Nephron (organoid): ENCODE results near the gene RD3L.
A peak's percentile ranks its signal among the peaks of the same experiment; 100 is the strongest.

Source experiments
- H3K27ac Mint-ChIP-seq, 3 experiments: 2 replicates each; pipeline ENCODE4 v1.8.0; 2020; ENCODE audit warnings: mixed read lengths in 3 of 3, mild to moderate bottlenecking in 2 of 3, moderate library complexity in 1 of 3
- H3K27me3 Mint-ChIP-seq: 2 replicates; pipeline ENCODE4 v1.8.0; 2021; ENCODE audit warnings: low read depth, mild to moderate bottlenecking, moderate library complexity, mixed read lengths
- H3K36me3 Mint-ChIP-seq: 2 replicates; pipeline ENCODE4 v1.8.0; 2020; ENCODE audit warnings: low read depth, mixed read lengths
- H3K4me1 Mint-ChIP-seq: 2 replicates; pipeline ENCODE4 v1.8.0; 2020; ENCODE audit warnings: mixed read lengths
- H3K4me3 Mint-ChIP-seq, 3 experiments: 2 replicates each; pipeline ENCODE4 v1.8.0; 2020; ENCODE audit warnings: mild to moderate bottlenecking in 3 of 3, mixed read lengths in 3 of 3, moderate library complexity in 2 of 3
- H3K9me3 Mint-ChIP-seq: 2 replicates; pipeline ENCODE4 v1.8.0; 2020; ENCODE audit warnings: mixed read lengths
- CTCF ChIP-seq, 3 experiments: fragments of 200-600 bp; sonication (generic); IDR thresholded peaks; one replicate each; pipeline ENCODE4 v1.5.0; 2021; ENCODE audit warnings: antibody characterized with exemption in 3 of 3; ENCODE audit not compliant: unreplicated experiment in 3 of 3

Gene RD3L

GRCh38 chr14:103932791-103933490 lies 9.4 kb downstream of the RD3L start:
- TF ChIP-seq CTCF (IDR thresholded peaks at IDR 0.05; ENCODE audit: unreplicated experiment in 3 of 3): no peak
- Mint-ChIP-seq H3K4me1 (no peaks in the 10 kb centered on the region), H3K36me3 (no peaks in the 10 kb centered on the region), H3K9me3 (peaks cover 3% of the 10 kb centered on the region), H3K27ac (peak overlapping the region in 1 of 3 experiments; percentile 51), H3K27me3 (peaks cover 21% of the 10 kb centered on the region), H3K4me3 (no peak overlapping the region)

- Mint-ChIP-seq H3K4me3 (no peak overlapping the region), H3K4me1 (no peaks in the 10 kb centered on the region), H3K27me3 (peaks cover 12% of the 10 kb centered on the region), H3K27ac (no peak overlapping the region), H3K36me3 (no peaks in the 10 kb centered on the region), H3K9me3 (peaks cover 3% of the 10 kb centered on the region)
- TF ChIP-seq CTCF (IDR thresholded peaks at IDR 0.05; ENCODE audit: unreplicated experiment in 3 of 3): no peak
These were observed 10.9 kb downstream of the RD3L start for GRCh38 chr14:103931422-103931821.

- H3K4me1 Mint-ChIP-seq: no peaks in the 10 kb centered on the region
- H3K36me3 Mint-ChIP-seq: no peaks in the 10 kb centered on the region
- peaks cover 3% of the 10 kb centered on the region for H3K9me3 Mint-ChIP-seq
- TF ChIP-seq CTCF (IDR thresholded peaks at IDR 0.05; ENCODE audit: unreplicated experiment in 3 of 3): no peak
- no peak overlapping the region for H3K4me3 Mint-ChIP-seq
- H3K27ac Mint-ChIP-seq: no peak overlapping the region
- H3K27me3 Mint-ChIP-seq: peaks cover 16% of the 10 kb centered on the region
These were observed 12.2 kb downstream of the RD3L start for GRCh38 chr14:103930051-103930604.

- Mint-ChIP-seq H3K9me3 (peaks cover 3% of the 10 kb centered on the region), H3K4me3 (no peak within 1 kb of the TSS), H3K27me3 (peaks cover 17% of the 10 kb centered on the region), H3K4me1 (no peaks in the 10 kb centered on the region), H3K36me3 (no peaks in the 10 kb centered on the region), H3K27ac (no peak within 1 kb of the TSS)
- no peak for TF ChIP-seq CTCF (IDR thresholded peaks at IDR 0.05; ENCODE audit: unreplicated experiment in 3 of 3)
These were observed 14.1 kb downstream of the RD3L start, which contains the start of gene TDRD9 for GRCh38 chr14:103928011-103928890. TSS of gene TDRD9 (plus strand) at chr14:103928456. CDS start at chr14:103928510, 54 bp downstream.

GRCh38 chr14:103927566-103927965 lies 14.8 kb downstream of the RD3L start:
- H3K4me3 Mint-ChIP-seq: no peak overlapping the region
- no peaks in the 10 kb centered on the region for H3K36me3 Mint-ChIP-seq
- TF ChIP-seq CTCF (IDR thresholded peaks at IDR 0.05; ENCODE audit: unreplicated experiment in 3 of 3): no peak
- peaks cover 3% of the 10 kb centered on the region for H3K9me3 Mint-ChIP-seq
- no peak overlapping the region for H3K27ac Mint-ChIP-seq
- H3K4me1 Mint-ChIP-seq: no peaks in the 10 kb centered on the region
- peaks cover 14% of the 10 kb centered on the region for H3K27me3 Mint-ChIP-seq
